GM20000 (cell line): ENCODE measurements around the gene INPP5K.
"Not testable (repeated sequence)": the region's sequence is repeated elsewhere in the genome, so short reads cannot be mapped to it uniquely, and the experiment has no call there.

ENCODE experiments used
- DNase-seq: peaks from one replicate; pipeline ENCODE4 v3.0.0; 2012; ENCODE audit warnings: low spot score
- CTCF ChIP-seq: IDR thresholded peaks from 2 replicates; pipeline ENCODE4 v1.5.1; 2012; ENCODE audit warnings: mild to moderate bottlenecking, control low read depth; ENCODE audit errors: extremely low read depth, missing control alignments

Gene INPP5K

DNA sequence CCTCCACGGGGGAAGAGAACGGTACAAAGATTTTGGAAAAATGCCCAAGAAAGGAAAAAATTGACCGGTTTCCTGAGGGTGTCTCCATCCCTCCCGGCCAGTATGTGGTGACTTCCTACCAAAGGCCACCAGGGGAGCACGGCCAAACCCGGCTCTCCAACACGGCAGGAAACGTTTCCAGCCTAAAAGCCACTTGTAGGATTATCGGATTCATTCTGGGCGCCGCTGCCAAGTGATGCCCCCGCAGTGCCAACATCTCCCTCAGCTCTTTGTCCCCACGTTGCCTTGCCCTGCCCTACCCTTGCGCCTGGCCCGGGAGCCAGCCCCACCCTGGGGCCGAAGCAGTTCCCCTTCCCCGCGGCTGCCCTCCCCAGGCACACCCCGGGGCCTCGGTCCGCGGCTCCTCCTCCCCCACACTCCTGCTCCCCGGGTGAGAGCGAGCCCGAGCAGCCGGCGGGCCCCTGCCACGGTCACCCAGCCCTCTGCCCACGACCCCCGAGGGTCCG lies 61.1 kb downstream of the INPP5K start:
- TF ChIP-seq CTCF = peak; percentile 26
- DNase-seq = peak; percentile 68

- DNase-seq = no peak
These were observed 61.9 kb downstream of the INPP5K start for GRCh38 chr17:1454541-1454940.

GRCh38 chr17:1453694-1454093 lies 62.7 kb downstream of the INPP5K start:
- DNase-seq = not testable (repeated sequence)

More at GRCh38 chr17:1454541-1454940, 61.9 kb downstream of the INPP5K start:
- no peak for TF ChIP-seq CTCF

DNA sequence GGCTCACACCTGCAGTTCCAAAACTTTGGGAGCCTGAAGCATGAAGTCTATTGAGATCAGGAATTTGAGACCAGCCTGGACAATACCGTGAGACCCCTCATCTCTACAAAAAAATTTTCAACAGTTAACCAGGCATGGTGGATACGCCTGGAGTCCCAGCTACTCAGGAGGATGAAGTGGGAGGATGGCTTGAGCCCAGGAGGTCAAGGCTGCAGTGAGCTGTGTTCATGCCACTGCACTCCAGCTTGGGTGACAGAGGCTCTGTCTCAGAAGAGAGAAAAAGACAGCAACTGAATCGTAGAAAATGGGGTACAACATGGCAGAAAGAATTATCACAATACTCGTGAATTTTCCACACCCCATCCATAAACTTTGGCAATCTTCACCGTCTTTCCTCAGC lies 63.6 kb downstream of the INPP5K start:
- no peak for DNase-seq

DNA sequence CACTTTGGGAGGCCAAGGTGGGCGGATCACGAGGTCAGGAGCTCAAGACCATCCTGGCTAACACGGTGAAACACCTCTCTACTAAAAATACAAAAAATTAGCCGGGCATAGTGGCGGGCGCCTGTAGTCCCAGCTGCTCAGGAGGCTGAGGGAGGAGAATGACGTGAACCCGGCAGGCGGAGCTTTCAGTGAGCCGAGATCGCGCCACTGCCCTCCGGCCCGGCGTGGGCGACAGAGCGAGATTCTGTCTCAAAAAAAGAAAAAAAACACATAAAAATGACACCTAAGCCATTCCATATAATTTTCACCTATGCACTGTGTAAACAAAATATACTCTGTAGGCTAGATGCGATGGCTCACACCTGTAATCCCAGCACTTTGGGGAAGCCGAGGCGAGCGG lies 66.2 kb downstream of the INPP5K start:
- DNase-seq = not testable (repeated sequence)

More for the DNA sequence above, 63.6 kb downstream of the INPP5K start:
- no peak for TF ChIP-seq CTCF

DNA sequence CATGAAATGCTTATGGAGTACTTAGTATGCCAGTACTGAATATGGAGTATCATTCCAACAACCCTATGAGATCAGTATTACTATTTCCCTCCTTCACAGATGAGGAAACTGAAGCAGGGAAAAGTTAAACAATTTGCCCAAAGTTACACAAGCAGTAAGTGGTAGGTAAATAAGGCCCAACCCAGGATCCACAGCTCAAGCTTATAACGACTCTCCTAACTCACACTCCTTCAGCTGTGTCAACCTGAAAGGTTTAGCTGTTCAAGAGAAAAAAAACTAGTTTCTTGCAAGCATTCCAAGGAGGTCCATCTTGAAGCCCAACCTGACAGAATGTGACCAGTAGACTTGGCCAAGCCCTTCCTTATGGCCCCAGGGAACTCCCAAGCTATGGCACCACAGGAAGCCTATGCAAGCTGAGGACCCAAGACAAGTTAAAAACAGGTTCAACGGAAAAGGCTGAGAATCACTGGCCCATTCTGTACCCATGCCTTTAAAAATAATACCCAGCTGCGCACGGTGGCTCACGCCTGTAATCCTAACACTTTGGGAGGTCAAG lies 66.9 kb downstream of the INPP5K start:
- no peak for TF ChIP-seq CTCF
- no peak for DNase-seq

DNA sequence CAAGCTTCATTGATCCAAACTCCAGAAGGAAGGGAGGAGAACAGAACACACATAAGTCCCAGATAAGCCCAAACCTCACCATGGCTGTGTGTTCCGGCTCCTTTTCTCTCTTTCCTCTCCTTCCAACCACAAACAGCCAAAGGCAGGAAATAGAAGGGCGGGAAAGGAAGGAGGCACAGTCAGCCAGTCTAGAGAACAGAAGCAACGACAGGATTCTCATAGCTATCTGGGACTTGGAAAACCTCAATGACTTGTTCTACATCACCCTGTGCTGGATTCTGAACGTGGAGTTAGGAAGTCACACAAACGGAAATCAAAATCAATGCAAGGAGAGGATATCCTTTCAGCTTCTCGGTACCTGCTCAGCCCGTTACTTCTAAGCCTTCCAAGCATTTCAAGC lies 69.4 kb downstream of the INPP5K start:
- no peak for TF ChIP-seq CTCF
- no peak for DNase-seq

- TF ChIP-seq CTCF = no peak
- no peak for DNase-seq
These were observed 70.2 kb downstream of the INPP5K start for GRCh38 chr17:1446201-1446600.

GRCh38 chr17:1445695-1446094 lies 70.7 kb downstream of the INPP5K start:
- DNase-seq = not testable (repeated sequence)
